Chondrocyte (in vitro differentiated cells): ENCODE results near the gene FOXO3. TPM values are rescaled to one million over a fixed set of nuclear protein-coding genes. Genes with fewer than 3 reads are reported as not detected.

Experiments
- DNase-seq: peaks from one replicate; pipeline ENCODE4 v3.0.0; 2021; ENCODE audit warnings: mixed read lengths, low spot score
- H3K27ac Mint-ChIP-seq: one replicate; pipeline ENCODE4 v1.8.0; 2021; ENCODE audit warnings: mild to moderate bottlenecking, moderate library complexity, mixed read lengths; ENCODE audit not compliant: unreplicated experiment
- H3K27me3 Mint-ChIP-seq: 2 replicates; pipeline ENCODE4 v1.8.0; 2021; ENCODE audit warnings: low read depth, mixed read lengths
- H3K36me3 Mint-ChIP-seq: 2 replicates; pipeline ENCODE4 v1.8.0; 2021; ENCODE audit warnings: low read depth, mixed read lengths
- H3K4me1 Mint-ChIP-seq: 2 replicates; pipeline ENCODE4 v1.8.0; 2021; ENCODE audit warnings: low read depth, mild to moderate bottlenecking, mixed read lengths
- H3K4me3 Mint-ChIP-seq: one replicate; pipeline ENCODE4 v1.8.0; 2021; ENCODE audit warnings: mild to moderate bottlenecking, moderate library complexity, mixed read lengths; ENCODE audit not compliant: unreplicated experiment
- H3K9me3 Mint-ChIP-seq: 2 replicates; pipeline ENCODE4 v1.8.0; 2021; ENCODE audit warnings: low read depth, mixed read lengths
- CTCF ChIP-seq: fragments of 200-600 bp; sonication (generic); IDR thresholded peaks from 2 replicates; pipeline ENCODE4 v1.5.0; 2021; ENCODE audit warnings: antibody characterized with exemption, mild to moderate bottlenecking, moderate library complexity
- total RNA-seq: library from RNA; stranded (reverse); gene quantifications from 3 replicates; pipeline ENCODE4 v1.2.1, GENCODE V29; 2021

Gene FOXO3
- total RNA-seq, 1 donor from 2014 or later, result 45.0 TPM

DNA sequence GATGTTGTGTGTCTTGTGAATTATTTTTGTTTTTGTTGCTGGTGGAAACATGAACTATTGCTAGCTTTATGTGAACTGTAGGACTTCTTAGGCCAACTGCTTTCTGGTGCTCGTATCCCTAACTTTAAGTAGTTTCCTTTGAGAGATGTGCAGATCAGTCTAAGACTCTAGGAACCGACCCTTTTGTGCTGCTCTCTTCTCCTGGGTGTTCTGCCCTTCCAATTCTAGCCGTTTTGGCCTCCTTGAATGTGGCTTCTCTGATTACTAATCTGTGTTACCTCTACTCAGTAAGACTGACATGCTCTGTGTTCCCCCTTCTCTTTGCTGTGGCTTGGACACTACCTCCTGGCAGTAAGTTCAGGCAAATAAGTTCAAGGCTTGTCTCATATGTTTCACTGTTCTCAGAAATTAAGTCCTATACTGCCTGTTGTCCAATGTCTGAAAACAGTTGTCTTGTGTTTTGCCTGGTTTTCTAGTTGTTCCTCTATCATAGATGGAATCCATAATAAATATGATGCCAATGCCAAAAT, 58.0 kb downstream of the FOXO3 start:
- no peak for DNase-seq
- H3K9me3 Mint-ChIP-seq, result no peaks in the 10 kb centered on the region
- peaks cover 2% of the 10 kb centered on the region for H3K36me3 Mint-ChIP-seq
- no peak for TF ChIP-seq CTCF
- peak overlapping the region; percentile 72 for H3K27ac Mint-ChIP-seq
- H3K4me1 Mint-ChIP-seq, result peaks cover 80% of the 10 kb centered on the region
- no peaks in the 10 kb centered on the region for H3K27me3 Mint-ChIP-seq
- H3K4me3 Mint-ChIP-seq, result no peak overlapping the region

DNA sequence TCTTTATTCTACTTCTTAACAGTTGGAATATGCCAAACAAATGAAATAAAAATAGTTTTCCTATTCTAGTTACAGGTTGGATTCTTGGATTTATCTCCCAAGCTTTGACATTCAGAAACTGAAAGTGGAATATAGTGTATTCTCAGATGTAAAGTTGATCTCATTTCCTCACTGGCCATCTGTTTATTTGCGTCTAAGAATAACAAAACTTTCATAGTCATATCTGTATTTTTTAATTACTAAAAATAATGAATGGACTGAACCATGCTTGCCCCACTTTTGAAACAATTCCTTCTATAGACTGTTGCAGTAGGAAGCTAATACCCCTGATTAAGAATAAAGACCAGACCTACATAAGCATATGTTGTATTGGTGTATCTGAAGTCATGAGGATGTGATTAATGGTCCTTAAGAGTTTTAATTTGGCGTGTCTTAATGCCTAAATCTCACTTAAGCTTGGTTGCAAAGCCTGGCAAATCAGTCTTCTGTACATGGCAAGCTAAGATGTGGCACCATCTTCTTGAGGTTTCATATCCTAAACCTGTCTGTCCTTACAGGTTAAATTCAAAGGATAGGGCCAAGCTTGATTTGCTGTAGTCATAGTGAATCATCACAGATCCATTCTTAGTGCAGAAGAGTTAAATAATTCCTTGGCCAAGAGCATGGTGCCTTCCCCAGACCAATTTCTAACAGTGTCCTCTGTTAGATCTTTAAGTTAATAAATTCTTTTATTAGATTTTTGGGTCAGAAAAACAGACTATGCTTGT, 58.9 kb downstream of the FOXO3 start:
- no peak for TF ChIP-seq CTCF
- no peak for DNase-seq
- Mint-ChIP-seq H3K9me3 (no peaks in the 10 kb centered on the region), H3K27me3 (no peaks in the 10 kb centered on the region), H3K4me3 (no peak overlapping the region), H3K4me1 (peaks cover 71% of the 10 kb centered on the region), H3K36me3 (peaks cover 2% of the 10 kb centered on the region), H3K27ac (no peak overlapping the region)

DNA sequence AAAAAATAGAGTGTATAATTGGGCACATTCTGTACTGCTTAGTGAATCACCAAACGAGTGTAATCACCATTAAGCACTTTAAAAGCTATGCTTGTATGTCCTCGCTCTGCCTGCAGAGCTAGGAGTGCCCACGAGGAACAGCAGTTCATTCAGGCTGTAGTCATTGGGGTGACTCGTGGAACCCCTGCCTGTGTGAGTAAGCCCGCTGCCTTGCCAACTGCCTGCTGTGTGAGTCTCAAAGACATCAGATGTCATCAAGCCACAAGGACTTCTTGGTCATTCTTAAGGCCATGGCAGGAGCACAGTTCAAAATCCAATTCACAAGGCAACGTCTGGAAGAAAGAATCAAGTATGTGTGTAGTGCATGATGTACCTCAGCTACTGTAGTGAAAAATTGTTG, 60.4 kb downstream of the FOXO3 start:
- DNase-seq, result no peak
- TF ChIP-seq CTCF, result peak; percentile 22
- Mint-ChIP-seq H3K27me3 (no peaks in the 10 kb centered on the region), H3K27ac (peak overlapping the region; percentile 99), H3K4me1 (peaks cover 69% of the 10 kb centered on the region), H3K9me3 (no peaks in the 10 kb centered on the region), H3K36me3 (peaks cover 2% of the 10 kb centered on the region), H3K4me3 (no peak overlapping the region)

- Mint-ChIP-seq H3K9me3 (no peaks in the 10 kb centered on the region), H3K4me1 (peaks cover 65% of the 10 kb centered on the region), H3K36me3 (peaks cover 2% of the 10 kb centered on the region), H3K27ac (peak overlapping the region; percentile 99), H3K4me3 (peak overlapping the region; percentile 29), H3K27me3 (no peaks in the 10 kb centered on the region)
- DNase-seq, result no peak
- TF ChIP-seq CTCF, result peak; percentile 57
Observed at GRCh38 chr6:108622641-108623298, 62.1 kb downstream of the FOXO3 start.

- no peak for TF ChIP-seq CTCF
- Mint-ChIP-seq H3K4me3 (no peak overlapping the region), H3K27ac (no peak overlapping the region), H3K36me3 (no peaks in the 10 kb centered on the region), H3K27me3 (no peaks in the 10 kb centered on the region), H3K4me1 (peaks cover 67% of the 10 kb centered on the region), H3K9me3 (no peaks in the 10 kb centered on the region)
- no peak for DNase-seq
Observed at GRCh38 chr6:108623995-108624394, 63.3 kb downstream of the FOXO3 start.
